ENCODE results near the gene ZNF524.

ZNF524 gene

GRCh38 chr19:55643003-55643886 lies 43.2 kb downstream of the ZNF524 start, which contains the start of gene ZNF581:
Gene ZNF581 (plus strand): TSS chr19:55643649. CDS start chr19:55644572, 923 bp downstream.
- no peak for TF ChIP-seq CTCF (IDR thresholded peaks at IDR 0.05; ENCODE audit: extremely low read depth, insufficient read depth, missing control alignments)
- in situ Hi-C loops (cut with MboI; ENCODE audit: low pct_unique_long_range_greater_than_20kb, low sequenced_read_pairs, unreplicated experiment), result no loop called here

GRCh38 chr19:55643887-55644176 lies 43.7 kb downstream of the ZNF524 start:
- TF ChIP-seq CTCF (IDR thresholded peaks at IDR 0.05; ENCODE audit: extremely low read depth, insufficient read depth, missing control alignments), result no peak
- in situ Hi-C loops (cut with MboI; ENCODE audit: low pct_unique_long_range_greater_than_20kb, low sequenced_read_pairs, unreplicated experiment), result no loop called here
- DNase-seq (ENCODE audit: low spot score), result no peak

More at GRCh38 chr19:55643003-55643886, 43.2 kb downstream of the ZNF524 start, which contains the start of gene ZNF581:
- DNase-seq (ENCODE audit: low spot score), result peak; percentile 92

- in situ Hi-C loops (cut with MboI; ENCODE audit: low pct_unique_long_range_greater_than_20kb, low sequenced_read_pairs, unreplicated experiment), result no loop called here
- DNase-seq (ENCODE audit: low spot score), result no peak
- TF ChIP-seq CTCF (IDR thresholded peaks at IDR 0.05; ENCODE audit: extremely low read depth, insufficient read depth, missing control alignments), result no peak
These were observed 44.2 kb downstream of the ZNF524 start for GRCh38 chr19:55644191-55644833.

- DNase-seq (ENCODE audit: low spot score), result no peak
- no peak for TF ChIP-seq CTCF (IDR thresholded peaks at IDR 0.05; ENCODE audit: extremely low read depth, insufficient read depth, missing control alignments)
- in situ Hi-C loops (cut with MboI; ENCODE audit: low pct_unique_long_range_greater_than_20kb, low sequenced_read_pairs, unreplicated experiment), result no loop called here
These were observed 44.9 kb downstream of the ZNF524 start for GRCh38 chr19:55644842-55645511.

- in situ Hi-C loops (cut with MboI; ENCODE audit: low pct_unique_long_range_greater_than_20kb, low sequenced_read_pairs, unreplicated experiment), result no loop called here
- no peak for TF ChIP-seq CTCF (IDR thresholded peaks at IDR 0.05; ENCODE audit: extremely low read depth, insufficient read depth, missing control alignments)
- DNase-seq (ENCODE audit: low spot score), result no peak
These were observed 45.4 kb downstream of the ZNF524 start for GRCh38 chr19:55645512-55645881.

GRCh38 chr19:55646889-55647731 lies 47.0 kb downstream of the ZNF524 start:
- in situ Hi-C loops (cut with MboI; ENCODE audit: low pct_unique_long_range_greater_than_20kb, low sequenced_read_pairs, unreplicated experiment), result no loop called here
- DNase-seq (ENCODE audit: low spot score), result peak; percentile 57
- no peak for TF ChIP-seq CTCF (IDR thresholded peaks at IDR 0.05; ENCODE audit: extremely low read depth, insufficient read depth, missing control alignments)

All from GM13977 (cell line).